NCI-H1092 treated with DMSO at 0.1 percent for 48 hours (cell line): ENCODE results near the gene CHN2.

Source experiments
- DNase-seq: peaks from one replicate; lab custom pipeline; 2025; lab: John Stamatoyannopoulos, UW

Gene CHN2

GRCh38 chr7:29364661-29365060 is 170.1 kb downstream of the CHN2 start:
- no peak for DNase-seq

DNA sequence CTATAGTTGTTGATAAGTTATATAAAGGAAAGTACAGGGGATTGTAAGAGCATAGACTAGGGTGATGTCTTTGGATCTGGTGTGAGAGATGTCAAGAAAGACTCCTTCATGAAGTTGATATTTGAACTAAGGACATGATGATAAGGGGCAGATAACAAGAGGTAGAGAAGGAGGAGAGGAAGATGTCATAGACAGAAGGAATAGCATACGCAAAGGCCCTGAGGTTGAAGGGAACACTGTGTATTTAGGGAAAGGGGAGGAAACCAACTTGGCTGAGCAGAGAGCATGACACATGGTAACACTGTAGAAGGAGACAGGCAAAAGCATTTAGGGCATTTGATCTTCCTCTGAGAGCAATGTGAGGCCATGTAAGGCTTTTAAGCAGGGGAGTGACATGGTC is 170.8 kb downstream of the CHN2 start:
- no peak for DNase-seq

DNA sequence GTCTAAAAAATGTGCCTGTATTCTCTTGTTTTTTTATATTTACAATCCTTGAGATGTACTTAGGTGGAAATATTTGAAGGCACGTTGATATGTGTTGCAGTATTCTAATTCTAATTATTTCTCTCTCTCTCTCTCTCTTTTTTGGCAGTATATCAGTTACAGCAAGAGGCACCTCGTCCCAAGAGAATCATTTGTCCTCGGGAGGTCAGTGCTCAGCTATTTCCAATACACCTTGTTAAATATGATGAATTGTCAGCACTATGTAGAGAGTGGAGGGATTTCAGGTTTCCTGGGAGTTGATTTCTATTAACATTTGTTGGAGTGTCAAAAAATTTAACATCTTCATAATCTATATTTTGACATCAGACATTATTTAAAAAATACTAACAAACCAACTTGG is 173.2 kb downstream of the CHN2 start:
- DNase-seq: no peak

DNA sequence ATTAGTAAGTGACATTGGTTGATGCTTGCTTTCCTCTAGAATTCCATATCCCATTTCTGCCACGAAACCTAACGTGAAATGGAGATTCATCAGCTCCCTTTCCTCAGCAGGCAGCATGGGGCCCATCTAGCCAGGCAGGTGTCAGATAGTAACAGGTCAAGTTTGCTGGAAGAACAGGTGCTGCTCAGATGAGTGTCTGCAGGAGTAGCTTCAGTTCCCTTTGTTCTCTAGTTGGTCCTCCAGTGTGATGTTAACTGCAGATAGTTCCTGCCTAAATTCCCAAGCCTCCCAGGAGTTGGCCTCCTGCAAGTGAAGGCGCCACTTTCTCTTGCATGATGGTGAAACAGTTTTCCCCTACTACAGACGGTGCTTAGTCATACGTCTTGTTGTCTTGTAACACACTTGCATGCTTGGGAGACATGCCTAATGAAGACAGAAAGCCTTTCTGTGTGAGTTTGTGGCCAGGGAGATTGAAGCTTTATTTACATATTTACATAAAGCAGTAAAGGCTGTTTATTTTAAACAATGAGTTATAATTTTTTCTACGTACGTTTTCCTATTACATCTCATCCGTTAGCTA is 175.4 kb downstream of the CHN2 start:
- DNase-seq: no peak

DNA sequence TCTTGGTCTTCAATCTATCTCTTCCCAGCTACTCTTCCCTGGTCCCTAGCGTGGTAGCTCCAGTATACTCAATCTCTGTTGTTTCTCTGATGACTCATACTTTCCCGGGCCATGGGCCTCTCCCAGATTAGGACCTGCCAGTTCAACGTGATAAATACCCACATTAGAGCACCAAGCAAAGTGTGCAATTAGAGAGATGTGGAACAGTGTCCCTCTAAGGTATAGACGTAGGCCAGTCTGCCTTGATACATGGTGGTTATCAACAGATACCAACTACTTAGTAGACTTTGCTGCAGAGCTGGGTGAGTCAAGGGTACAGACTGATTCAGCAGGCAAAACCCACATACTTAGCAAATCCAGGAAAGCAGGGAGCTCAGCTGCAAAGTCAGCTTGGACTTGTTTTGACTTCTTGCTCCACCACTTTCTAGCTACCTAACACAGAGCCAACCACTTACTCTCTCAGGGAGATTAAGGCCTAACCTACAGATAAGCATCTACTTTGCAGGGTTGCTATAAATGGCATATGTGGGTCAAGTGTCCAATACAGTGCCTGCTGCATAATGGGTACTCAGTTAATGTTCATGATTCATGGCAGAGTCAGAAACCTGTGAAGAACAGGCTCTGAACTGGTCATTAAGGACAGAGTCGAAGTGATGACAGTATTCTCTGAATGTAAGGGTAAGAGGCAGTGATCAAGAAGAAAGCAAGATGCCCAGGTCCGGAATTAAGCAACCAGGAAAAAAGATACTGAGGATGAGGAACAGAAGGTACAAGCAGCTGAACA is 176.1 kb downstream of the CHN2 start:
- DNase-seq: no peak

DNA sequence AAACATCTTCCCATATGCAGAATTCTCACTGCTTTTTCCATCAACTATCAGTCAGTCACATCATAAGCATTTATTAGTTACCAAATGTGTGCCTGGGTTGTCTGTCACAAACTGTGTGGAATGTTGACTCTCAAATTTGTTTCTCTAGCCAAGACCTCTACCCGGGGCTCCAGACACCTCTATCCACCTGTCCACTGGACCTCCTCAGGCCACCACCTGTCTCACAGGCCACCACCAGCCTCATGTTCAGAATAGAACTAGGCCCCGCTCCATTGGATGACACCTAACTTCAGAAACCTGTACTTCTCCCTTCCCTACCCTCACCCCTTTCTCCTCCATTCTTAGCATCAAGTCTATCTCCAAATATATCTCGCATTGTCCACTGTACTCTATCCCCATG is 176.9 kb downstream of the CHN2 start:
- DNase-seq: no peak

DNA sequence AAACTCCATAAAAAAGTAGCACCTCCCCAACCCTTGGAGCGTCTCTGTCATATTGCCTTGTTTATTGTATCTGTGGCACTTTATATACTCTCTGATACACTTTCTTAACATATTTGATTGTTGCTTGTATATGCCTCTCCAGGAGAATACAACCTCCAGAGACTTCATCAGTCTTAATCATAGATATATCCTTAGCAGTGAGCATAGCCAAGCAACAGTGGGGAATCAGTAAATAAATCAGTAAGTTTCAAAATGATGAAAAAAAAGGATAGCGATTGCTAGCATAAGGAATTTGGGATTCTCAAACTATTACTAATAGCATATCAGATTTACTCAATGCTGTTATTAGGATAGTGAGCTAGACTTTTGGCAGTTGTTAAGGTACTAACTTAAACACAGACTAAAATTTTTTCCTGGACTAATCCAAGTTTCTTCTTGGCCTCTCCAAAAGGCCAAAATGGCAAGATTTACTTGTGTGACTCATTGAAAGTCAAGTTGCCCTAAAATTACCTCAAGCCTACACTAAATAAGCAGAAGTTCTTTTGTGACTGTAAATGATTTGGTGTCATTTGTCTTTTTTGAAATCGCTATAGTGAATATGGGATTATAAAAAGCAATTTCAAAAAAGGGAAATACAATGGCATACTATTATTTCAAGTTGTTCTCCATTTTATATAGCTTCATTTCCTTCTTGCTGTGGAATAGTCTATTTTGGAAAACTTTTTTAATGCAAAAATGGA is 177.9 kb downstream of the CHN2 start:
- DNase-seq: no peak

DNA sequence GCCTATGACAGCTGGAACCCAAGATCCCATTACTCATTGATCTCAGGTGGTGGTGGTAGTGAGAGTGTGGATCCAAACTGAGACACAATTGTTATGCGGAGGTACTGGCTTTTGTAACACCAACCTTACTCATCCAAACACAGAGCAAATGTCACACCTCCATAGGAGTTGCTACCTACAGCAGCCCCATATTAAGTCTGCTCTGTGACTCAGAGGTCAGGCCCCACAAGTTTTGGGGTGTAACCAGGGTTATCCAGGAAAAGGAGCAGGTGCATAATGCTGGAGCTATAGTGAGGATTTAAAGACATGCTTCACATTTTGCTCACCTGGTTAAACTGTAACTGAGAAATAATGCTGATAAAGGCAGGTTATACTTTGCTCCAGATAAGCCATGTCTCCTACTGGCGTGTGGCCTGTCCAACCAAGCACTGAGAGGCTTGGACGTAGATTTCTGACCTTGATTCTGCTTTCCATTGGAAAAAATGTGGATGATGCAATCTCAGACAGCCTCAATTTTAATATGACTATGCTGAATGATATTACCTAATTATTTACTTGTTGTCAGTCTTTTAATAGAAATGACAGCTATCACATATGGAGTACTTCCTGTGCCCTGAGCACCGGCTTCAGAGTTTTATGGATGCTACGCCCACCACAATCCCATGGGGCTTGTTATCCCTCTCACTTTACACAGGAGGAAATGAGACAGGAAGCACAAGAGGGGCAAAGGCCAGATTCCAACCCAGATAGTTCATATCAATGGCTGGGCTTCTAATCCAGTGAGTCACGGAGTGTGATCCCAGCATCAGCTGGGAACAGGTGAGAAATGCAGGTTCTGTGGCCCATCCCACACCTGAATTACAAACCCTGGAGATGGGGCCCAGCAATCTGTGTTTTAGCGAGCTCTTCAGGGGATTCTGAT is 181.3 kb downstream of the CHN2 start:
- no peak for DNase-seq

DNA sequence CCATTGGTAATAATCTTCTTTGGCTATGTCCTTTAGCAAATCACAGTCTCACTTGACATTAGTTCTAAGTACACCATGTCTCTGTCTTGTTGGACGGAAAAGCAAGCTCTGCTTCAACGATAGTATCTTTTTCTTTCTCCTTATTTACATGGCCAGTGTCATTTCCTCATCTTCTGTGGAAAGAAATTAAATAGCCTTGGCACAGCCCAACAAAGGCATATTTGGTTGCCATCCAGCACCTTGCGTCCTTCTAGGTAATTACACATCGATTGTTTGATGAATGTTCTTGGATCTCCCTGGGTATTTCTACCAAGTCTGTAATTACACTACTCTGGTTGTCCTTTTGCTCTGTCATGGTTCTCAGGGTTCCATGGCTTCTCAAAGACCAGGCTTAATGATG is 183.1 kb downstream of the CHN2 start:
- DNase-seq: peak; percentile 52

GRCh38 chr7:29379551-29379950 is 185.0 kb downstream of the CHN2 start:
- no peak for DNase-seq

DNA sequence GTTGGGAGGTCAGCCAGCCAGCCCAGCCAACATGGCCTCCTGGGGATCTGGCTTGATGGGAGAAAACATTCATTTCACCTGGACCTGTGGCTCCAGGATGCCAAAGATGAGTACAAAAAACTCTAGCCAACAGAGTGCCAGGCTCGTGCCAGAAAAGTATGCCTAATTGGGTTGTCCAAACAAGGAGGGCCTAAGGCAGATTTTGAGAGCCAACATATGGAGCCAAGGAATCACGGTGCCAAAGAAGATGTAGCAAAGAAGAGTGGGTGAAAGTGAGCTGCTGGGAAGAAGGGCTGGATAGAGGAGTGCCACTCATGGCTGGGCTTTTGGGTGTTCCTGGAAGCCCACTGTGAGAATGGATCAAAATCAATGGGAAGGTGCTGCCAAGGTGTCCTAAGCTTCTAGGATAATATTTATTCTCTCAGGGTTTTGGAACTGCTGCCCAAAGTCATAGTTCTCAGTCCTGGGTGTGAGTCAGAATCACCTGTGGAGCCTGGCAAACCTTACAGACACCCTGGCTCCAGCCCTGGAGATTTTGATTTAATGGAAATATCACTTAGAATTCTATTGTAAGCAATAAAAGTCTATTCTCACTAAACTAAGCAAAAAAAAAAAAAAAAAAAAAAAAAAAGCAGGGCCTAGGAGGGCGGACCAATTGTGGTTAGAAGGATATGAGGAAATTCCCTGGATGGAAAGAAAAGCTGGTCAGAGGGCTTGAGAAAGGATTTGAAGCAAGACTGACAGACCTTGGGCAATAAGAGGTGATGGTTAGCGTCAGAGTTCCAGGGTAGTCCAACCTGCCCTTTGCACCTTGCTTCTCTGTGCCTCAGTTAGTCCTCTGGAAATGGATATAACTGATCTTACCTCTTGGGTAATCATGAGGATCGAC is 186.9 kb downstream of the CHN2 start:
- no peak for DNase-seq

- DNase-seq: no peak
Observed at GRCh38 chr7:29384277-29384676, 189.7 kb downstream of the CHN2 start.

- no peak for DNase-seq
Observed at GRCh38 chr7:29385214-29385814, 190.7 kb downstream of the CHN2 start.

- DNase-seq: peak; percentile 69
Observed at GRCh38 chr7:29386196-29386765, 191.7 kb downstream of the CHN2 start.

- no peak for DNase-seq
Observed at GRCh38 chr7:29391262-29391661, 196.7 kb downstream of the CHN2 start.

DNA sequence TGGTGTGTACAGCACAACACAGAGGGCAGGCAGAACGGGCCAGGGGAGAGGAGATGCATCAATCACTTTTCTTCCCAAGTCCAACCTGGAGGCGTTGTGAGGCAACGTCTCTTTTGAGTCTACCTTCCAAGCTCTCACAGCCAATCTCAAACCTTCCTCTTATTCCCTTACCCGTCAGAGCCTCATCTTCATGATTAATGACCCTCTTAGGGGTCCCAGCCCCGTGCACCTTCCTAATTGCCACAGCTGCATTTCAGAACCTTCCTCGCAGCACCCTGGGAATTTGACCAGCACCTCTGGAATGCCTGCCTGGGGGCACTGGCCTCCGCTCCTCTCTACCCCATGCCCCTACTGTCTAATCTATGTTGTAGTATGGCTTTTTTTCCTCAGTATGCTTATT is 199.7 kb downstream of the CHN2 start:
- no peak for DNase-seq

GRCh38 chr7:29396563-29396962 is 202.0 kb downstream of the CHN2 start:
- DNase-seq: no peak

- peak; percentile 27 for DNase-seq
Observed at GRCh38 chr7:29397398-29397797, 202.8 kb downstream of the CHN2 start.

- DNase-seq: no peak
Observed at GRCh38 chr7:29398011-29398410, 203.4 kb downstream of the CHN2 start.

DNA sequence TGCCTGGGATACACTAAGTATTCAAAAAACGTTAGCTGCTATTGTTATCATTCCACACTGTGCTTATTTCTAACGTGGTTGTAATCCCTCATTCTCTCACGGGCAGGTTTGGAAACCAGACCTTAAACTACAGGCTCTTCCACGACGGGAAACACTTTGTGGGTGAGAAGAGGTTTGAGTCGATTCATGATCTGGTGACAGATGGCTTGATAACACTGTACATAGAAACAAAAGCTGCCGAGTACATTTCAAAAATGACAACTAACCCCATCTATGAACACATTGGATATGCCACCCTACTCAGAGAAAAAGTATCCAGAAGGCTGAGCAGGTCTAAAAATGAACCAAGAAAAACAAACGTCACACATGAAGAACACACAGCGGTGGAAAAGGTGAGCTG is 205.9 kb downstream of the CHN2 start:
- DNase-seq: no peak
